GM15510 (cell line): ENCODE measurements around the gene CUL3.

Experiments
- POLR2A ChIP-seq: IDR thresholded peaks from 3 replicates; pipeline ENCODE4 v1.6.1; 2011; ENCODE audit warnings: borderline replicate concordance; ENCODE audit not compliant: insufficient read length; ENCODE audit errors: extremely low read depth

Gene CUL3

GRCh38 chr2:224453892-224454291 is 131.3 kb downstream of the CUL3 start:
- TF ChIP-seq POLR2A: no peak

- no peak for TF ChIP-seq POLR2A
Measured at GRCh38 chr2:224449212-224450147, 135.7 kb downstream of the CUL3 start.

GRCh38 chr2:224448236-224448635 is 136.9 kb downstream of the CUL3 start:
- no peak for TF ChIP-seq POLR2A

GRCh38 chr2:224444783-224445182 is 140.4 kb downstream of the CUL3 start:
- TF ChIP-seq POLR2A: no peak

GRCh38 chr2:224444021-224444420 is 141.1 kb downstream of the CUL3 start:
- TF ChIP-seq POLR2A: no peak

GRCh38 chr2:224442071-224442967 is 142.8 kb downstream of the CUL3 start:
- no peak for TF ChIP-seq POLR2A

- no peak for TF ChIP-seq POLR2A
Measured at GRCh38 chr2:224440988-224441387, 144.2 kb downstream of the CUL3 start.

GRCh38 chr2:224438726-224439125 is 146.4 kb downstream of the CUL3 start:
- no peak for TF ChIP-seq POLR2A

- TF ChIP-seq POLR2A: no peak
Measured at GRCh38 chr2:224436634-224437033, 148.5 kb downstream of the CUL3 start.

GRCh38 chr2:224434618-224435017 is 150.5 kb downstream of the CUL3 start:
- TF ChIP-seq POLR2A: no peak

GRCh38 chr2:224433442-224433841 is 151.7 kb downstream of the CUL3 start:
- TF ChIP-seq POLR2A: no peak

- no peak for TF ChIP-seq POLR2A
Measured at GRCh38 chr2:224432003-224432579, 153.1 kb downstream of the CUL3 start.

- TF ChIP-seq POLR2A: no peak
Measured at GRCh38 chr2:224429441-224429810, 155.7 kb downstream of the CUL3 start.

- TF ChIP-seq POLR2A: no peak
Measured at GRCh38 chr2:224428787-224429440, 156.2 kb downstream of the CUL3 start.
